T follicular helper cell (primary cell): Measurements from ENCODE around the gene CCSER1.
"Not testable (repeated sequence)": the region's sequence is repeated elsewhere in the genome, so short reads cannot be mapped to it uniquely, and the experiment has no call there.

ENCODE experiments used
- DNase-seq: peaks from one replicate; pipeline ENCODE4 v3.0.0-alpha.2; 2020; ENCODE audit warnings: low read depth

Gene CCSER1

DNA sequence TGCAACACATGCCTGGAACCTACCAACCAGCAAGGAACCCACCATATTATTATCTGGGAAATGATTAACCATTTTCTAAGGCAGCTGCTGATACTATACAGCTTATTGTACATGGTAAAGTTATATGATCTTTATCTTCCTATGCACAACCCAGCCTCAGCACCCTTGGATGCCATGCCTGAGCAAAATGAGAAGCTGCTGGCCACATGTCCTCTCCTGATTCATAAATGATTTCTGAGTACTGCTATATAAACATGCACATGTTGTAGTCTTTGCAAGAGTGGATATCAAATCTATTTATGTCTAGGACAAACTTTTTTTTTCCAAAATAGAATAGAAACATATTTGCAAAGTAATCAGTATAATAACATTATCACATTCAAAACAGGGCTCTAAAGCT lies 1043.6 kb downstream of the CCSER1 start:
- no peak for DNase-seq

DNA sequence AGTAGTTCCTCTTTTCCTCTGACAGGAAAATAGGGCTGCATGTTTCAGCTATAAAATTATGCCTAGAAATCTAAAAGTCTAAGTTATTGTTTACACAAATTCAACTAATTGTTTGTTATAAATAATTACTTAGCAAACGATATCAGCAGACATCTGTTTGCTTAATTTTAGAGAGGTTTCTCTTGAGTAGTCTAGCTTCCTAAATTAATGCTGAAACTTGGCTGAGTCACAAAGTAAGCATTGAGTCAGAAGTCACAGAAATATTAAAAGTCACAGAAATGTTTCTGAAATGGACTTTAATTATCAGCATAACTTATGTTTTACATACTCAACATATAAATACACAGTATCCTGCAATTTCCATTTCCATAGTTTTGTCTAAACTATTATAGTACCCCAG lies 1044.0 kb downstream of the CCSER1 start:
- DNase-seq = no peak

DNA sequence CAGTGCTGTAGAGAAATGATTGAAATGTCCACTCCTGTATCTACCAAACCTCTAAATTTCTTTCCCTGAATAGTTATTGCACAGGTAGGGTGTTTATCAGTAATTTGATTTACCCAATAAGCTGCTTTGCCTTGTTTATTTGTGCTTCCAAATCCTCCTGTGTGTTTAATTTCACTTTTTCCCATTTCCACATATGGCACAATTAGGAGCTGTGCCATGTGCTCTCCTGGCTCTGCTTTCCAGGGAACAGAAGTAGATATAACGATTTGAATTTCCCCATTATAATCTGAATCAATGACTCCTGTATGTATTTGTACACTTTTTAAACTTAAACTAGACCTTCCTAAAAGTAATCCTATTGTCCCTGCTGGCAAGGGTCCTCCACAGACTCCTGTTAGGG lies 1057.9 kb downstream of the CCSER1 start:
- not testable (repeated sequence) for DNase-seq

DNA sequence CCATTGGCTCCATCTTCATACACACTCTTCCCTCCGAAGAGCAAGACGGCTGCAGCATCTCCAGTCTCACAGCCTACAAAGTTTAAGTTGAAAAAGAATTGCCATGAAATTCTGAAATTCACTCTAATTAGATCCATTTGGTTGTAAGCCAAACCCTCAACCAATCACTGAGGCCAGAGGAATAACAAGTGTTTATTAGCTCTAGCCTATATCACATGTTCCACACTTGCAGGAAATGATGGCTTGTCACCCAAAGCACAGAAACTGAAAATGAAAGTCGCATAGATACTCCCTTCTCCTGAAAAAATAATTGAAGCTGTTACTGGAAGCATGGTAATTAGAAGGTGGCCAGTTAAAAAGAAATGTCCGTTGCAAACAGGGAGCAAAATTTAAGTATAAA lies 1071.8 kb downstream of the CCSER1 start:
- DNase-seq = no peak

DNA sequence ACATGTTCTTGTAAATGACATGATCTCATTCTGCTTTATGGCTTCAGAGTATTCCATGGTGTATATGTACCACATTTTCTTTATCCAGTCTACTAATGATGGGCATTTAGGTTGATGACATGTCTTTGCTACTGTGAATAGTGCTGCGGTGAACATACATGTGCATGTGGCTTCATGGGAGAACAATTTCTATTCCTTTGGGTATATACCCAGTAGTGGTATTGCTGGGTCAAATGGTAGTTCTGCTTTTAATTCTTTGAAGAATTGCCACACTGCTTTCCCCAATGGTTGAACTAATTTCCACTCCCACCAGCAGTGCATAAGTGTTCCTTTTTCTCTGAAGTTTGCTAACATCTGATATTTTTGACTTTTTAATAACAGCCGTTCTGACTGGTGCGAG lies 1080.3 kb downstream of the CCSER1 start:
- DNase-seq = no peak

DNA sequence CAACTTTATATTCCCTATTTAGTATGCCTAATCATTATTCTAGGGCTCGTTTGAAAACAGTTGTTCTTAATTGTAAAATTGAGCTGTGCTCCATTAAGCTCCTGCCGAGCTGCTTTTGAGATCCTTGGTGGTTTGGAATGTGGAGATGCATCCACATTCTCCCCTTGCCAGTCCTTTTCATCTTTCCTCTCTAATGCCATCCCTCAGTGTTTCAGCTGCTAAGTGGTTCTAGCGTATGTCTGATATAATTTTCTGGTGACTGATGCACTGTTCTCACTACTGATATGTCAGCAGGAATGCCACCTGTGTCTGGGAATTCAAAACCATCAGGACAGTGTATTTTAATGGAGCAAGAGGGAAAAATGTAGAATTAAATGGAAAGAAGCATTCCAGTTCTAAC lies 1085.0 kb downstream of the CCSER1 start:
- DNase-seq = no peak

DNA sequence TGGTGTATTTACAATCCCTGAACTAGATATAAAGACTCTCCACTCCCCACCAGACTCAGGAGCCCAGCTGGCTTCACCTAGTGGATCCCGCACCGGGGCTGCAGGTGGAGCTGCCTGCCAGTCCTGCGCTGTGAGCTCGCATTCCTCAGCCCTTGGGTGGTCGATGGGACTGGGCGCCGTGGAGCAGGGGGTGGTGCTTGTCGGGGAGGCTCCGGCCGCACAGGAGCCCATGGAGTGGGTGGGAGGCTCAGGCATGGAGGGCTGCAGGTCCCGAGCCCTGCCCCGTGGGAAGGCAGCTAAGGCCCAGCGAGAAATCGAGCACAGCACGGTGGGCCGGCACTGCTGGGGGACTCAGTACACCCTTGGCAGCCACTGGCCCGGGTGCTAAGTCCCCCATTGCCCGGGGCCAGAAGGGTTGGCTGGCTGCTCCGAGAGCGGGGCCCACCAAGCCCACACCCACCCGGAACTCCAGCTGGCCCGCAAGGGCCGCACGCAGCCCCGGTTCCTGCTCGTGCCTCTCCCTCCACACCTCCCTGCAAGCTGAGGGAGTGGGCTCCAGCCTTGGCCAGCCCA lies 1090.7 kb downstream of the CCSER1 start:
- DNase-seq = not testable (repeated sequence)

DNA sequence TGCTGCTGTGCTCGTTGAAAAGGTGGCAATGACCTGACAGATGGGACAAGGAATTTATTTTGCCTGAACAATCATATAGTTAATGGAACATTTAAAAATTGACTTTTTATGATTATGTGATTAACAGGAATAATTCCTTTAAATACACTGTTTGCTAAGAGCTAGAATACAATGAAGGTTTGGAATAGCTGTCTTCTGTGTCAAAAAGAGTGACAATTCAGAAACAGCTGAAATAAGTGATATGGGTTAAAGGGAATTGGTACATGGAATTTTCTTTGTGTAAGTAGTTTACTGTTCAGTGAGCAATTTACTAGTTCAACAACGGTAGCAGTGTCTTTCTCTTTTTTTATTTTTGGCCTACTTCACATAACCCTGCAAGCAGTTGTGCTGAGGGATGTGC lies 1093.1 kb downstream of the CCSER1 start:
- no peak for DNase-seq

DNA sequence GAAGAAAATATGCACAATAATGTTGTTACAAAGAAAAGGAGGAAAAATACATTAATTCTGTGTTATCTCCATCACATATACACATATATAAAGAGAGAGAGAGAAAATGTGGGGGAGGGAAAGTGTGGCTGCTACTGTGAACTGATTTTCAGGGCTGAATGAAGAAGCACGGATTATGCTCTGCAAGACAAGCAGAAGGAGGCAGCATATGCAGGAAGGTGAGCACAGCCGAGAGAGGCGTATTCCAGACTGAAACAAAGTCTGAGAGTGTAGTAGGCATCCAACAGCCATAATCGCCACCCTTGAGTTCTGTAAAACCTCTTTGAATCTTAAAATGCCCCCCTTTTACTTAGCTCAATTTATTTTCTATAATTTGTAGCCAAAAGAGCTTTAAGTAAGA lies 1094.8 kb downstream of the CCSER1 start:
- DNase-seq = no peak

DNA sequence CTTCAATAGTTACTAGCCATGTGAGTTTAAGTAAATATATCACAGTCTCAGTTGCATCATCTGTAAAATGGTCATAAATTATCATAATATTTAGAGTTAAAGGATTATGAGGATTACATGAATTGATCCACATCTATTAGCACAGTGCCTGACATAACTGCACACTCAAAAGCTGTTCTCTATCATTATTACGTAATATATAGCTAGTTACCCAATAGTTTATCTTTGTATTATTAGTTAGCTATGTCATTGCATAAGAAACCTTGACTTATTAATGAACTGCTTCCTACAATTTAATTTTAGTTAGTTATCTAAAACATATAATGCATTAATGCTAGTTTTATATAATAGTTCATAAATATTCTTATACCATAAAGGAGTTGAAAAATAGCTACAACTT lies 1099.7 kb downstream of the CCSER1 start:
- no peak for DNase-seq

DNA sequence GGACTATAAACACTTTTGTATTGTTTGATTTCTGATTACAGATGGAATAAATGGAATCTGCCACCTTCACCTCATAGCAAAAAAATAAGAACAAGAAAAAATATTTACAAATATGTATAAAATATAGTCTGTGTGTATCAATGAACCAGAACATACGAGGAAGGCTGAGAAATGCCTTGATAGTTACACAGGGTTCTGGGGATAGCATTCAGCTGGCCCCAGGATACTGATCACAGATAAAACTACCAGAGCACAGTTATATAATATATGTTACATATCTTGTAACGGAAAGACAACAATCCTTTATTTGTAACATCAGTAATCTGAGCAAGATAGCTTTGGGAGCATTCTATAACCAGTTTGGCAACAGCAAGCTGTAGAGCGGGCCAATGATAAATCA lies 1101.5 kb downstream of the CCSER1 start:
- DNase-seq = no peak

DNA sequence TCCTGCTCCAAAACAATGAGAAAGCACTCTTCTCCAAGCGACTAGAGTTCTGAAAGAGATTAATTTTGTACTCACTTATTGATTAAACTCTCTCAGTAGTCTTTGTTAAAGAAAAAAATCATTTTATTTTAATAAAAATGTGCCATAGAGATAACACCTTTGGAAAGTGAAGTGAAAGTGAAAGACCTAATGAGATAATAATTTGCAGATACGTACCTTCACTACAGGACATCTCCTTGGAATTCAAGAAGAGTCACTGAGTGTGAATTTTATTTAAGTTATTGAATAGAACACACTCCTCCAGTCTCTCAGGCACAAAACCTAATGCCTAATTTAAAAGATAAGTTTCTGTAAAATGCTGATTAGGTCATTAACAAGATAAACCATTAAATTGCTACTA lies 1106.0 kb downstream of the CCSER1 start:
- DNase-seq = no peak

DNA sequence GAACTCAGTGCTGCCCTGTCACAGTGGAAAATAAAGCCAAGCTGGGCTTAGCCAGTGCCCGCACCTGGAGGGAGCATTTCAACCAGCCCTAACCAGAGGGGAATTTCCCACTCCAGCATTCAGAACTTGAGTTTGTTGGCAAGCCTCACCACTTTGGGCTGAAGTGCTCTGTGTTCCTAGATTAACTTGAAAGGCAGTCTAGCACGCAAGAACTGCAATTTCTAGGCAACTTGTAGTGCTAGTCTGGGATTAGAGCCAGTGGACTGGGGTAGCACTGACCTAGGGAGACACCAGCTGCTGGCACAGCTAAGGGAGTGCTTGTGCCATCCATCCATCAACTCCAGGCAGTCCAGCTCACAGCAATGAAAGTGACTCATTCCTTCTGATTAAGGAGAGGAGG lies 1115.9 kb downstream of the CCSER1 start:
- DNase-seq = no peak

DNA sequence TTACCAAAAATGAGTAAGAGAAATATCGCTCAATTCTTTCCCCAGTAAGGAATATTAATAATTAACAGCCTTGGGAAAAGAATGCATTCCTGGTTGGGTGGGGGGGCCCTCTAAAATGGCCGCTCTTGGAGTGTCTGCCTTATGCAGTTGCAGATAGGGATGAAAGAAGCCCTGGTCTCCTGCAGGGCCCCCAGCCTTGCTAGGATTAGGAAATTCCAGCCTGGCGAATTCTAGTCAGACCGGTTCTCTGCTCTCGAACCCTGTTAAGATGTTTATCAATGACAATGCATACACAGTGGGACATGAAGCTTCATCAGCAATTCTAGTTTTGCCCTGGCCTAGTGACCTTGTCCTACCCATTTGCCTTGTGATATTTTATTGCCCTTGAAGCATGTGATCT lies 1128.8 kb downstream of the CCSER1 start:
- DNase-seq = no peak

DNA sequence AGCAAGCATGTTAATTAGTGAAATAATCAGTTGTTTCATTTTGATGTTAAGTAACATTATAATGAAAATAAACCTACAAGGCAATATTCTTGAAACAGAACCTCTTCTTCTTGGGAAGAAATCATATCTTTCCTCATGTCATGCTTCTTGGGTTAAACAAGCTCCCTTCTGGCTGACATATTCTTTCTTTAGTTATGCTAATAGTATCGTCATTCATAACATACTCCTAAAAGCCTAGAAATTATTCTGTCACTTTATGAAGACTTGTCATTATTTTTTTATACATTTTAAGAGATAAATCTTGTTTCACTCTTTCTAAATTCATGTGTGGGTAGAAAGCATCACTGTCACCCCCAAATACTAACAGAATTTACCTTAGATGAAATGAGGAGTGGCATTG lies 1129.6 kb downstream of the CCSER1 start:
- no peak for DNase-seq

DNA sequence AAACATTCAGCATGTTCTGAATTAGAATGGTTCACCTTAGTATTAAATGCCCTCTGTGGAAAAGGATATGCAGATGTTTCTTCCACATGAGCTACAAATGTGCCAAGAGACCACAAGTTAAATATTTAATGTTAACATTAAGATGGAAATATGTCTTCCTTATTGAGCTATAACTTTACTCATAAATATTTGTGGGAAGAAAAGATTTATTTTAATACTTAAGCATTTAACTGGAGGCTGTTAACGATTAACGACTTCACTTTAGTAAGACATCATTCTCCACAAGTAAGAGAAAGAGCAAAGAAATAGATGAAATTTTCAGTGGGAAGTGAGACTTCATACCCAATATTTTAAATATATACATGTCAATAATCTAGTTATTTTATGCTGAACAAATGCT lies 1130.5 kb downstream of the CCSER1 start:
- DNase-seq = no peak

DNA sequence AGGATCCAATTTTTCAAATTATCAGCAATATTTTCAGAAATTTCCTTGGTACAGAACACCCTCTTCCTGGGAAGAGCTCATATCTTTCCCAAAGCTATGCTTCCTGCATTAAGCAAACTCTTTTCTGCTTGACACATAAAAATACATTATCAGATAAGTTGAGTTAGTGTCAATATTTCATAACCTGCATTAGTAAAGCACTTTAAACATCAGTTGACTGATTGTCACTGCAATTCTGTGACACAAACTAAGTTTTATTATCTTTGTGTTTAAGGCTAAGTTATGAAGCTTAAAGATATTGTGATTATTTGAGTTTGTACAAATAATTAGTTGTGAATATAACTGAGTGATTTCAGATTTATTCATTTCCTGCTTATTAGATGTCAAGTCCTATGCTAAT lies 1131.1 kb downstream of the CCSER1 start:
- DNase-seq = no peak

DNA sequence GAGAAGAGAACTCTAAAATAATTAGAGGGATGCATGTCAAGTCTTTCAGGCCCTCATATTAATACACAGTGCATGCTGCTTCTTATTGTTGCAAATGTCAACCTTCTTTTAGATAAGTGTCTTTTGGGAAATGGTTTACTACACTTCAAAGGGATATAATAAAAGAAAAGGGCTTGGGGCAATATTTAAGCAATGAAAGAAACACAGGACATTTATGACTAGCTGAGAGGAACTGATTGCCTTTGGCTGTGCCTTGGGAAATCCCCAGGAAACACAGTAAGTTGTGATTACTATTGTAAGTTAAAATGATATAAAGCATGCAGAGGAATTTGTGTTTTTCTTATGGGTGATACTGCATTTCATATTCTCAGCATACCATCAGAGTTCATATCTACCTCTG lies 1140.3 kb downstream of the CCSER1 start:
- DNase-seq = no peak

DNA sequence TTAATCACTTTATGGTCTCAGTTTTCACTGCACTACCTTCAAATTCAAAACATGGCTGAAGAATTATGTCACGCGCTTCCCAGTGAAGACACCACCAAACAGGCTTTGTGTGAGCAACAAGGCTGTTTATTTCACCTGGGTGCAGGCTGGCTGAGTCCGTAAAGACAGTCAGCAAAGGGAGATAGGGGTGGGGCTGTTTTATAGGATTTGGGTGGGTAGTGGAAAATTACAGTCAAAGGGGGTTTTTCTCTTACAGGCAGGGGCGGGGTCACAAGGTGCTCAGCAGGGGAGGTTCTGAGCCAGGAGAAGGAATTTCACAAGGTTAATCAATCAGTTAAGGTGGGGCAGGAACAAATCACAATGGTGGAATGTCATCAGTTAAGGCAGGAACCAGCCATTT lies 1141.3 kb downstream of the CCSER1 start:
- DNase-seq = not testable (repeated sequence)

DNA sequence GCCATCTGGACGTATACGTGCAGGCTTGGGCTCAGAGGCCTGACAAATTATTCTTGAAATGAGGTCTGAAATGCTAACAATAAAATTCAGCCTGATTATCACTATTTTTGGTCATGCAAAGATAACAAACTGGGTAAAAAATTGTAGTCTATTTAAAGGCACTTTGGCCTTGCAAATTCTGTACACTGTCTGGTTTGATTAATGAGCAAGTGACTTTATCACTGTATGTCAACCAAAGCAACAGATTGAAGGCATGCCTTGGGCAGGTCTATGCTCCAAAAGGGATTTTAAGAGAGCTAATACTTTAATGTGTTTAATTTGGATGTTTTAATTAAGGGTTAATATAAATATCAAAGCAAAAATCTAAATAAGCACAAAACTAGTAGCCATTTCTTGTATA lies 1141.7 kb downstream of the CCSER1 start:
- no peak for DNase-seq

DNA sequence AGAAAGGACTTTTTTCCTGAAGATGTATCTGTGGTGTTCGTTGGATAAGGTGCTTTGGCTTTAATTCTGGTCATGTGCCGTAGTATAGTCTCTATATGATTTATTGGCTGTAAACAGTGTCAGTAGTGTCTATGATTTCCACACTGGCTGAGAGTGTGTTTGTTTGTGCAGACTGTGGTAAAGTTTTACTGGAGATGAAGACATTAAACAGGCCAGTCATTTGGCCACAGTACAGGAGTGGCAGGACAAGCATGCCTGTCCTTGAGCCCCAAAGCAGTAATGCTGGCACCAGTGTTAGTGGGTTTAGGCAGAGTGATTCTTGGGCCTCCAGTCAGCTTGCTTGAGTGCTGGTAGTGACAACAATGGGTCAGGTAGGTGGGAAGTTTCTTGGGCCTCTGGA lies 1152.7 kb downstream of the CCSER1 start:
- no peak for DNase-seq

DNA sequence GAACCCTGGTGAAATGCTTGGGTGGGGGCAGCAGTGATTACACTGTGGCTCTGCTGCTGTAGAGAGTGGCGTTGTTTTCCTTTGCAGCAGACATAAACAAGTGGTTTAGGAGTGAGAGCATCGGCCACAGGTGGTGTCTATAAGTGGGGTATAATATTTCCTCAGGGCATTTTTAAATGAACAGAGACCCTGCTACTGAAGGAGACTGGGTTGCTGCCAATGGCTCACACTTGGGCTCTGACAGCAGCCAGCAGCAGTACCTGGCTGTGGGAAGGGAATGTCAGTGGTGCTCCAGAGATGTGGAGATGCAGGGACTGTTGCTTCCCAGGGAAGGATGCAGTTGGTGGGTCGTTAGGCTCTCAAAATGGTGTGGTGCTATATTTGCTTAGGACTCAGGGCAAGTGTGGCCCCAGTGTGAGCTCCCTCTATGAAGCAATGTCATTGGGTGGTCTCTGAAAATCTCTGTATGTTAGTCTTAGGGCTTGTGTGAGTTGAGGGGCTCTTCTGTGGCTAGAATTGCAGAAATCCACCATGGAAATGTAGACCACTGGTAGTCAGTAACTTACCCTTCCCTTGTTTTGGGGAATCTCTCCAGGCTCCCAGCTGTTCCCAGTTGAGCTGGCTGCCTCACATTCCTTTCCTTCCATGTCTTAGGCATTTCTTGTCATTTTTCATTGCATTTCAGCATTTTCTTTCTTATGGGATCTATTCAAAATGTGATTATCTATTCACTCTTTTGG lies 1153.5 kb downstream of the CCSER1 start:
- no peak for DNase-seq

DNA sequence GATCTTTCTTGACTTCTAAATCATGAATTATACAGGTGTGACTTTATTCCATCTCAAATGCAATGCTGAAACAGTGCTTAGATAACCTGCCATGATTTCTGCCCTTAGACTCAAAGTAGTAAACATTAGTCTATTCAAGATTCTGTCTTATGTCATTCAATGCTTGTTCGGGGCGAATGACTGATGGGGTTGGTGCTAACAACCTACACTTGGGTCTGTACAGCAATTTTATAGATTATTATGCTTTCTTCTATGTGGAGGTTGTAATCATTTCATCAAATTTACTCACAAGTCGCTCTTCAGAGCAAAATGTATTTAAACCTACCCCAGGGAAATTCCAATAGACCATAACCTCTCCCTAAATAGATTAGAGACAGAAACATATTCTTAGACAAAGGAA lies 1155.0 kb downstream of the CCSER1 start:
- no peak for DNase-seq

DNA sequence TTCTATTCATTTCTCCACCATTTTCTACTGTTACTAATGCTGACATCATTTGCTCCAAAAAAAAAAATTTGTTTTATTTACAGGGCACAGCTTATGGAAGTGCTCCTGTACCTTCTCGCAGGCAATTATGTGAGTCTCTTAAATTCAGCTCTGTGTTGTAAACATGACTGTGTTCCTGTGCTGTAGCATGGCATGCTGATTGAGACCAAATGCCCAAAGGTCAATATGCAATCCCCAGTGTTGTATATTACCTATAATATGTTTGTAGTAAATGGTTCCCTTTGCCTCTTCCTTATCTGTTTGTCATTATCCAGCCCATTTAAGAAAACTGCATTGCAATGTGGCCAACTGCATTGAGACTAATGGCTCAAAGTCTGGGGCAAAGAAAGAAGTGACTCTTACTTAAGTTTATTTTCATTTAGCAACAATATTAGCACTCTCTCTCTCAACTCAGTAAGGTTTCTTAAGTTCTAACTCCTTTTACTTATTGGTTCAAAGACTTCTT lies 1156.6 kb downstream of the CCSER1 start:
- DNase-seq = no peak
